Bronchial epithelial cell (primary cell): ENCODE measurements around the gene NDE1. TPM values are rescaled to one million over a fixed set of nuclear protein-coding genes. Genes with fewer than 3 reads are reported as not detected.

ENCODE experiments used
- DNase-seq: peaks from one replicate; pipeline ENCODE4 v3.0.0-alpha.2; 2010; ENCODE audit warnings: low read depth
- FAIRE-seq: peaks from 2 replicates; lab custom pipeline; 2011; peaks lifted over from hg19 to GRCh38; lab: Jason Lieb, UNC
- H3K27me3 ChIP-seq: 2 replicates; pipeline ENCODE4 v1.5.1; 2011; ENCODE audit warnings: low read length; ENCODE audit not compliant: control insufficient read depth, insufficient read depth
- H3K36me3 ChIP-seq: 2 replicates; pipeline ENCODE4 v1.5.1; 2011; ENCODE audit warnings: low read length; ENCODE audit not compliant: control insufficient read depth, insufficient read depth
- H3K4me3 ChIP-seq: 2 replicates; pipeline ENCODE4 v1.5.1; 2011; ENCODE audit warnings: mild to moderate bottlenecking, low read depth, low read length, control low read depth
- CTCF ChIP-seq: IDR thresholded peaks from 2 replicates; pipeline ENCODE4 v1.5.1; 2011; ENCODE audit warnings: mild to moderate bottlenecking, moderate library complexity, low read length, control low read depth, inconsistent platforms; ENCODE audit not compliant: insufficient read depth, severe bottlenecking
- total RNA-seq: library from RNA; depleted of rRNA; stranded (reverse); fragments of >200 nt; gene quantifications from 2 replicates; pipeline ENCODE4 v1.2.1, GENCODE V29; 2014

NDE1 gene
- total RNA-seq, 1 donor from 2014 or later, result 74.2 TPM

DNA sequence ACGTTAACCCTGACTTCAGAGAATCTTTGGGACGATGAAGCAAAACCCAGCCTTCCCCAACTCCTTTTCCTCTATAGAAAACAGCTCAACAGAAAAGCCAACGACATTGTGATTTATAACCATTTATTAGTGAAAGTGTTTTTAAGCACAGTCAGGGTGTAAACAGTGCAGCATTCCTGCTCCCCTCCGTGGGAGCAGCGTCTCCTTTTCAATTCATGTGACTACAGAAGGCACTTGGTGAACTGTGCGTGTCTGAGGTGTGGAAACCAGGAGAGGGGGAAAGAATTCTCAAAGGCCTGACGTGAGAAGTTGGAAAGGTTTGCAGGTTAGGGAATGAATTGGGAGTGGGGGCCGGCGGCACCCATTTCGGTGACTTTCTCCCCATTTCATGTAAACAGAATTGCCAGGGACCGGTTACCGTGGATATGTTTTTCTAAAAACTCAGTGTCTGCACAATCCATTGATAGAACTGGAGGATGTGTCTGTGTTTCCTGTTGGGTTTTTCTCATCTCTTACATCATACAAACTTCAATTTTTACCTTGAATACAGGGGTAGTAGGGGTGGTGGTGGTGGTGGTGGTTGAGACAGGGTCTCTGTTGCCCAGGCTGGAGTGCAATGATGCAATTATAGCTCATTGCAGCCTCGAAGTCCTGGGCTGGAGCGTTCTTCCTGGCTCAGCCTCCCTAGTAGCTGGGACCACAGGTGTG lies 53.1 kb downstream of the NDE1 start:
- DNase-seq (no peak), FAIRE-seq (no peak)
- Histone ChIP-seq H3K4me3 (no peak overlapping the region), H3K36me3 (peaks cover 22% of the 10 kb centered on the region), H3K27me3 (no peaks in the 10 kb centered on the region)
- no peak for TF ChIP-seq CTCF

DNA sequence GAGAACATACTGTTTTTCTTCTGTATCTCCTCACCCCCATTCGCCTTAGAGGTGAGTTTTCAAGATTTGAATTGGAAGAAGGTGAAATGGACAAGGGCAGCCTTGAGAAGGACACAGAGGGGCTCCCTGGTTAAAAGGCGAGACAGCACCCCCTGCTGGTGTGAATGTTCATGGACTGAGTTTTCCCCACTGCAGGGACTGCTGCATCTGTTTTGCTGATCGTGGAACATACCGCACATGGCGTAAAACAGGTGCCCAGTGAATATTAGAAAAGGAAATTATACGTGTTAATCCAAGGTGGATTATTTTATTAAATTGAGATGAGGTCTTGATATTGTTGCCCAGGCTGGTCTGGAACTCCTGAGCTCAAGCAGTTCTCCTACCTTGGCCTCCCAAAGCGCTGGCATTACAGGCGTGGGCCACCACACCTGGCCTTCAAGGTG lies 54.5 kb downstream of the NDE1 start:
- DNase-seq (peak; percentile 50), FAIRE-seq (no peak)
- Histone ChIP-seq H3K4me3 (no peak overlapping the region), H3K27me3 (no peaks in the 10 kb centered on the region), H3K36me3 (peaks cover 20% of the 10 kb centered on the region)
- peak; percentile 83 for TF ChIP-seq CTCF

- DNase-seq, result no peak
- H3K27me3 ChIP-seq, result no peaks in the 10 kb centered on the region
- no peak for FAIRE-seq
- H3K4me3 ChIP-seq, result no peak overlapping the region
- peaks cover 21% of the 10 kb centered on the region for H3K36me3 ChIP-seq
- no peak for TF ChIP-seq CTCF
Measured at GRCh38 chr16:15705064-15705565, 55.1 kb downstream of the NDE1 start.

DNA sequence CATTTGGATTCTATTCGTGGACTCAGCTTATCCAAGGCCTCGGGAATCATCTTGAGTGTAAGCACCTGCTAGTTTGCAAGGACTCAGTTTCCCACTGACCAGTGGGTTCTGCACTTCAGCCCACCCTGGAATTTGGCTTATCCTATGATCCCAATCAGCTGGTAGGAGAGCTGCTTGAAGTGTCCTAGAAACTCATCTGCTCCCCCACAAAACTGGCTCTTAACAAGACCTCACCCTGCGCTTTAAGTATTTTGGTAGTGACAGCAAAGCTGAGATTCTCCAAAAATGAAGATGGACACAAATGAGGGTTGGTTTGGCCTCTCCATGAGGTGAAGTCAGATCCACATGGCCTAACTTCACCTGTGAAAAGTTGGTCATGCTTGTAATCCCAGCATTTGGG lies 57.3 kb downstream of the NDE1 start:
- FAIRE-seq, result no peak

GRCh38 chr16:15708096-15708495 lies 58.1 kb downstream of the NDE1 start:
- H3K36me3 ChIP-seq, result peaks cover 13% of the 10 kb centered on the region
- TF ChIP-seq CTCF, result no peak

More for the DNA sequence above, 57.3 kb downstream of the NDE1 start:
- no peak for DNase-seq
- Histone ChIP-seq H3K4me3 (no peak overlapping the region), H3K36me3 (peaks cover 14% of the 10 kb centered on the region), H3K27me3 (no peaks in the 10 kb centered on the region)
- TF ChIP-seq CTCF, result no peak

GRCh38 chr16:15708997-15709396 lies 59.0 kb downstream of the NDE1 start:
- DNase-seq (no peak), FAIRE-seq (no peak)
- peaks cover 16% of the 10 kb centered on the region for H3K36me3 ChIP-seq
- no peaks in the 10 kb centered on the region for H3K27me3 ChIP-seq
- H3K4me3 ChIP-seq, result no peak overlapping the region
- TF ChIP-seq CTCF, result no peak

More at GRCh38 chr16:15708096-15708495, 58.1 kb downstream of the NDE1 start:
- no peak overlapping the region for H3K4me3 ChIP-seq
- DNase-seq (no peak), FAIRE-seq (no peak)
- H3K27me3 ChIP-seq, result no peaks in the 10 kb centered on the region
